HG03159 (cell line): ENCODE data around the gene ADAMTS2.

Experiments
- ATAC-seq: cut with Tn5 transposase; IDR thresholded peaks from one replicate; pipeline ENCODE4 v1.9.1; 2021; ENCODE audit warnings: mild to moderate bottlenecking, moderate library complexity; ENCODE audit not compliant: unreplicated experiment

Gene ADAMTS2

DNA sequence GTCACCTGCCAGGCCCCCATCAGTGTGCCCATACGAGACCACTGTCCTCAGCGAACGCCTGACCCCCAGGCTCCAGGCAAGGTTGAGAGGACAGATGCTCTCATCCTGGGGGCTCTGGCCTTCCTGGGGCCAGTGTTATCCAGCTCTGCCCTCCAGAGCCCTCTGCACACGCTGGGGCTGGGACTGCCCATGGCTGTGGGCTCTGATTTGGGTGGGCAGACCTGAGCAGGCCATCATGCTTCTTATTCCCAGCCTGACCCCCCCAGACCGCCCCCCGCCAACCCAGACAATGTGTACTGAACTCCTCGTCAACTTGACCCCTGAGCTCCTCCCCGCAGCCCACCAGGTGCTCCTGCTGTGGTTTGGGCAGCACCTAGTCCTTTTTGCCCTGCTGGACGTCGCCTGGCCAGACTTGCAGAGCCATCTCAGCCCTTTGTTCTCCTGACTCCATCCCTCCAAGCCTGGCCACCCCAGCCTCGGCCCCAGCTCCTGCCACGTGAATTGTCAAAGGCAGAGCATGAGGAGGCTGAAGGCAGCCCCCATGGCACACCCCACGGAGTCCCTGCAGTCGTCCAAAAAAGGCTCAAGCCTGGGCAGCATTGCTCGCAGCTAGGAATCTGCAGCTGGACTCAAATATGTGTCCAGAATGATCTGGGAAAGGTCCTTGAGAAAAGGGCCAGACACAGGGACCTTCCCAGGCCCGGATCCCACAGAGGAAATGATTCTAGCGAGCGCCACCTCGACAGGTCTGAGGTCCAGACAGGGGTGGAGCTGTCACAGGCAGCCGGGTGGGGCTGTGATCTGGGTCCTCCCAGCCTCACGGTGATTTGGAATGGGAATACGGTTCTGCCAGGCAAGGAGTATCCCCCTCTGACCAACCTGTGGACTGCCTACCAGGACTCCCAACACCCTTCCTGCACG lies 87.0 kb downstream of the ADAMTS2 start:
- ATAC-seq, result no peak

DNA sequence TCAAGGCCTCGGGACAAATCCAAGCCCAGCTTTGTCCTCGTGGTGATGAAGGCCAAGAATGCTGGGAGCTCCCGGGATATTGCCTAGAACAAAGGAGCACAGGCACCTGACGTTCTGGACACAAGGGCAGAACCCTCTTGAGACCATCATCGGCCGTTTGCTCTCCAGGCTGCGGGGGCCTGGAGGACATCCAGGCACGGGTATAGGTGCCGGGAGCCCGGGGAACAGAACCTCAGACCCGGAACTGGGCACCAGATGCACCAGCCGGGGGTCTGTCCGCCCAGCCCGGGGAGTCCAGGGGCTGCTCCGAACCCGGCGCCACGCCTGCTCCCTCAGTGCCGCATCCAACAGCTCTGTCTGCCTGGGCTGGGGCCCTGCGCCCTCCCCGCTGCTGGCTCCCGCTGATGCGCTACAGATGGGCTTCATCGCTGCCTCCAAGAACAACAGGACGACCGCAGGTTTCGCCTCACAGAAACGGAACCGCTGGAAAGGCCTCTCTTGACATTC lies 88.0 kb downstream of the ADAMTS2 start:
- ATAC-seq, result no peak

- ATAC-seq, result no peak
These were observed 88.7 kb downstream of the ADAMTS2 start for GRCh38 chr5:179256328-179257175.

DNA sequence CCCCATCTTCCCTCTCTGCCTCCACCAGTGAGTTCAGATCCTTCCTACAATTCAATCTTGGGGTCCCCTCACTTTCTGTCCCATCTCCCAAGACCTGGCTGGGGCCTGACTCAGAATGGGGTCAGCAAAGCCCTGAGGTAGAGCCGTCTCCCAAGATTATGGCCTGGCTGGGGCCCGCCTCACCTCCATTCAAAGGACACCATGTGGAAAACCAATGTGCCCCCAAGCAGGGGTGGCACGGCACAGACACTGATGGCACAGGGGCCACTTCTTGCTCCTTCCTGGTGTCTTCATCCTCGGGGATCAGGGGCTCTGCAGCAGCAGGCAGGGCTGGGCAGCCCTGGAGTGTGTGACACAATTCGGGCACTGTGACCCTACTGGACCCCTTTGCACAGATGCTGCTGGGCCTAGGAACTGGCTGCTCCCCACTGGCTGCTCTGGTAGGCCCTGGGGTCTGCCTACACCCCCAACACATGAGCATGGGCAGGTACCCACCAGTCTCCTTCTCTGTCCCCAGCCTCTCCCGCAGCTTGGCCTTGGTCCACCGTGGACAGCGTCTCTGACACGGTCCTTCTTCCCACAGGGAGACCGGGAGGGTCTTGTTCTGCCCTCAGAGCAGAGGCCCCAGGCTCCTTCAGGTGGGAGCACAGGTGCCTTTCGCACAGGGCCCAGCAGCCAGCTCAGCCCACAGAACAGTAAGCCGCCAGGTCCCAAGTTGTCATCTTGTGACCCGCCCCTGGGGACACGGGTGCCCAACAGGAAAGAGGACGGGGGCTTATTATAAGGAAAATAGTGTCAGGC lies 89.5 kb downstream of the ADAMTS2 start:
- no peak for ATAC-seq

- ATAC-seq, result no peak
These were observed 90.5 kb downstream of the ADAMTS2 start for GRCh38 chr5:179254638-179255271.

DNA sequence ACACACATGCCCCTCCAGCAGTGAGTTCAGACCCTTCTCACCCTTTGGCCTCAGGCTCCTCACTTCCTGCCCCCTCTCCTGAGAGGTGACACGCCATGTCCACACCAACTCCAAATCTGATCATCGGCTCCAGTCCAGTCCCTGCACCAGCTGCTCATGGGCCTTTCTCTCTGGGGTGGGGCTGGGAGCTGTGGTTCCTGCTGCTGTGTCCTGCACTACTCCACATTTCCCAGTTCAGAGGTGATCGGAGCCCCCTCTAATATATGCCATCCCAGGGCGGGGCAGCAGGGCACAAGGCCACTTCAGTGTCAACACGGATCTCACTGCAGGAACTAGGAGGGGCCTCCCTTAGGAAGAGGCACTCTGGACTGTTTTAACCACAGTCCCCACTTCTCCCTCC lies 91.5 kb downstream of the ADAMTS2 start:
- ATAC-seq, result no peak

- ATAC-seq, result no peak
These were observed 93.8 kb downstream of the ADAMTS2 start for GRCh38 chr5:179251276-179251969.

DNA sequence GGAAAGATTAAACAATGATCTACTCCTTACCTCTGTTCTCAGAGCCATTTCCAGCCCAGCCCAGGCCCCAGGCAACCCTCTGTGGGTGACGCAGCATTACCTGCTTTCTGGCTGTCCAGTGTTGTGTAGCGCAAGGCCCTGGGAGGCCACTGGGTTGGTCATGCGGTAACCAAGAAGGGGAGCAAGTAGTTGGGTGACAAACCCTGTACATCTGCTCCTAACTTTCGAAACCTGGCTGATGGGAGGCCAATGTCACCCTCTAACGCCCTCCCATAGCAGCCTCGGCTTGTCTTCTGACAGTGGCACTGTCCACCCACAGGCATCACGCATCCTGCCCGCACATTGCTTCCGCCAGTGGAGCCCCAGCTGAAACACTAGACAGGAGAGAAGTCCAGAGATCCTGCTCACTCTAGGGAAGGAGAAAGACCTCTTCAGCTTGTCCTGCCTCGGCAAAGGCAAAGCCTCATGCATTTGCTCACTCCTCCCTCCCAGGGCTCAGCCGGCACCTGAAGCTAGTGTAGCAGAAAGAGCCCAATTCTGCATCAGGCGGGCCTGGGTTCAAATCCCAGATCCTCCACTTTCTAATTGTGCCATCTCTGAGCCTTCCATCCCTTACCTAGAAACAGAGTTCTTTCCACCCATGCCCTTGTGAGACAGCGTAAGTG lies 94.6 kb downstream of the ADAMTS2 start:
- ATAC-seq, result no peak

GRCh38 chr5:179246227-179246626 lies 99.0 kb downstream of the ADAMTS2 start:
- no peak for ATAC-seq

- ATAC-seq, result no peak
These were observed 100.2 kb downstream of the ADAMTS2 start for GRCh38 chr5:179245031-179245430.

GRCh38 chr5:179244044-179244443 lies 101.2 kb downstream of the ADAMTS2 start:
- no peak for ATAC-seq

DNA sequence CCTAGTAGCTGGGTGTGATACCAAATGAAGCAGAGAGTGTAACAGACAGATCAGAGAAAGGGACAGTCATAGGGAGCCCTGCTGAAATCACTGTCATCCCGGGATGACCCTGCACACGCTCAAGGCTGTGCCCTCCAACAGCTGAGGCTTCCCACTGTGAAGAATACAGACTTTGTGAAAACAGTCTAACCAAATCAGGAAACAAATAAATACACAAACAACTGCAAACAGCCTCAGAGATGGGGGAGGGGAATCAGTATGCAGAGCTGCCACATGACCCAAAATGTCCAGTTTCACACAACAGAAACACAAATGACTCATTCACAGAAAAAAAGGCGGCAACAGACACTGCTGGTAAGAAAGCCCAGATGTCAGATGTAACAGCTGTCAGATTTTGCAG lies 101.9 kb downstream of the ADAMTS2 start:
- no peak for ATAC-seq

GRCh38 chr5:179242676-179243075 lies 102.6 kb downstream of the ADAMTS2 start:
- ATAC-seq, result no peak

GRCh38 chr5:179241764-179242370 lies 103.4 kb downstream of the ADAMTS2 start:
- no peak for ATAC-seq

- no peak for ATAC-seq
These were observed 104.1 kb downstream of the ADAMTS2 start for GRCh38 chr5:179241175-179241574.

GRCh38 chr5:179240561-179240960 lies 104.7 kb downstream of the ADAMTS2 start:
- ATAC-seq, result no peak

DNA sequence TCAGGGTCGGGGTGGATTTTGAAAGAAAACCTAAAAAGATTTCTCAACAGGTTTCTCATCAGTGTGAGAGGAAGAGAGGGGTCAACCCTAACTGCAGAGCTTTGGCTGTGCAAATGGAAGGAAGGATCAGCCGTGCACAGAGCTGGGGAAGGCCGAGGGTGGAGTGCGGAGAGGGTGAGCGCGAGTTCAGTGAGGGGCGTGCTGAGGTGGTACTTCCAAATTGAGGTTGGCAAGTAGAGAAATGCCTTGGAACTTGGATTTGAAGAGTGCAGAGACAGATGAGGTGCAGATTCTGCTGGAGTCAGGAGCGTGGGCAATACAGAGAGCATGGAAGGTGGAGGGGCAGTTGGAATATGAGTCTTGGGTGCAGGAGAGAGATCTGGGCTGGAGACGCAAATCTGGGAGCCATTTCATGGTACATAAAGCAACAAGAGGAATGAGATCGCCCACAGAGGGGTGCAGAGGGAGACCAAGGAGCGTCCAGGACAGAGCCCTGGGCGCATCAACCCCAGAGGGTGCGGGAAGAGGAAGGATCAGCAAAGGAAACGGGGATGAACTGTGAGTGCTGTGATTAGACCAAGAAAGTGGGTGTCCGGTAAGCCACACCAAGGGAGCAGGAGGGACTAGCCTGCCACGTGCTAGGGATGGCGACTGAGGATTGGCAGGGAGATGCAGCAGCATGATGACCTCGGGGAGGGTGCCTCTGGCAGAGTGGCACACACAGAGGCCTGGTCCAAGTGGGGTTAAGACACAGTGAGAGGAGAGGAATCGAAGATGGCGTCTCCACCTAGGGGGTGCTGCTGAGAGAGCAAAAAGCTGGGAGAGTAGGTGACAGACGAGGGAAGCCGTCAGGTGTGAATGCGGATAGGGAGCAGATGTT lies 105.8 kb downstream of the ADAMTS2 start:
- ATAC-seq, result no peak

GRCh38 chr5:179238628-179238970 lies 106.7 kb downstream of the ADAMTS2 start:
- ATAC-seq, result no peak
